ENCODE results near the gene TOMM7.
"Not testable (repeated sequence)": the region's sequence is repeated elsewhere in the genome, so short reads cannot be mapped to it uniquely, and the experiment has no call there.

TOMM7 gene

GRCh38 chr7:22853138-22853537 lies 30.5 kb upstream of the TOMM7 start:
- no peak for DNase-seq

GRCh38 chr7:22851145-22851544 lies 28.5 kb upstream of the TOMM7 start:
- DNase-seq: no peak

GRCh38 chr7:22850394-22850793 lies 27.7 kb upstream of the TOMM7 start:
- DNase-seq: not testable (repeated sequence)

- no peak for DNase-seq
These were observed 27.0 kb upstream of the TOMM7 start for GRCh38 chr7:22849662-22850061.

GRCh38 chr7:22849172-22849571 lies 26.5 kb upstream of the TOMM7 start:
- DNase-seq: no peak

- no peak for DNase-seq
These were observed 24.3 kb upstream of the TOMM7 start for GRCh38 chr7:22846961-22847360.

GRCh38 chr7:22845221-22845834 lies 22.7 kb upstream of the TOMM7 start:
- no peak for DNase-seq

- no peak for DNase-seq
These were observed 21.1 kb upstream of the TOMM7 start for GRCh38 chr7:22843681-22844309.

- DNase-seq: no peak
These were observed 20.3 kb upstream of the TOMM7 start for GRCh38 chr7:22842973-22843372.

- no peak for DNase-seq
These were observed 19.8 kb upstream of the TOMM7 start for GRCh38 chr7:22842383-22842941.

- no peak for DNase-seq
These were observed 19.3 kb upstream of the TOMM7 start for GRCh38 chr7:22841954-22842353.

GRCh38 chr7:22837308-22837707 lies 14.7 kb upstream of the TOMM7 start:
- no peak for DNase-seq

GRCh38 chr7:22836506-22836905 lies 13.9 kb upstream of the TOMM7 start:
- not testable (repeated sequence) for DNase-seq

GRCh38 chr7:22833957-22834356 lies 11.3 kb upstream of the TOMM7 start:
- no peak for DNase-seq

- DNase-seq: no peak
These were observed 10.6 kb upstream of the TOMM7 start for GRCh38 chr7:22833113-22833855.

- DNase-seq: no peak
These were observed 9.8 kb upstream of the TOMM7 start for GRCh38 chr7:22832401-22832800.

GRCh38 chr7:22831602-22832305 lies 9.1 kb upstream of the TOMM7 start:
- DNase-seq: no peak

GRCh38 chr7:22827563-22827962 lies 4.9 kb upstream of the TOMM7 start:
- DNase-seq: no peak

GRCh38 chr7:22826593-22826992 lies 3.9 kb upstream of the TOMM7 start:
- DNase-seq: no peak

GRCh38 chr7:22824760-22825159 lies 2.1 kb upstream of the TOMM7 start:
- no peak for DNase-seq

- DNase-seq: peak; percentile 32
These were observed 471 bp upstream of the TOMM7 start for GRCh38 chr7:22823142-22823497.

GRCh38 chr7:22821702-22822485 lies 755 bp downstream of the TOMM7 start:
- no peak for DNase-seq

GRCh38 chr7:22819476-22819875 lies 3.2 kb downstream of the TOMM7 start:
- DNase-seq: no peak
